ENCODE data around the gene ARL15. TPM values are rescaled to one million over a fixed set of nuclear protein-coding genes. Genes with fewer than 3 reads are reported as not detected.
A peak's percentile ranks its signal among the peaks of the same experiment; 100 is the strongest.

The ARL15 gene
- total and polyA plus RNA-seq, 2 of the 8 experiments (the other 6 are each of a cell fraction or from before 2014, with no cell fraction given) = 9.9 to 21.2 TPM

- Histone ChIP-seq H3K4me1 (replicated peaks in 1 of 4; ENCODE audit: control insufficient read depth in 3 of 4, insufficient read depth in 4 of 4, low read length in 3 of 4) (peaks cover 0 to 3% (median 0%) of the 10 kb centered on the region in 4 experiments; a peak in 2 of 7 replicates), H3K56ac (replicated peaks; ENCODE audit: insufficient read length, low read depth, low read length) (no peak overlapping the region), H2AK5ac (ENCODE audit: low read depth, low read length) (no peak overlapping the region), H3K14ac (ENCODE audit: insufficient read length) (no peak overlapping the region), H3K27ac (ENCODE audit: low read depth, low read length) (no peak overlapping the region), H4K20me1 (replicated peaks in 1 of 2; ENCODE audit: control insufficient read depth in 1 of 2, insufficient read depth in 2 of 2, low read length in 2 of 2) (no peaks in the 10 kb centered on the region), H2BK15ac (ENCODE audit: low read length) (no peak overlapping the region), H3K18ac (ENCODE audit: extremely low read depth, low read length) (no peak overlapping the region), H3K79me2 (ENCODE audit: control insufficient read depth in 1 of 2, insufficient read depth in 2 of 2, low read length in 2 of 2) (peaks cover 0 to 13% of the 10 kb centered on the region in 2 experiments; a peak in 2 of 4 replicates), H3K4me2 (ENCODE audit: insufficient read depth in 1 of 2, low read depth in 2 of 2, low read length in 2 of 2) (no peak overlapping the region), H3K27me3 (replicated peaks in 1 of 4; ENCODE audit: control insufficient read depth in 3 of 4, extremely low read depth in 1 of 4, insufficient read depth in 3 of 4, low read length in 3 of 4) (no peaks in the 10 kb centered on the region), H4K5ac (ENCODE audit: insufficient read length, low read depth, low read length) (no peak overlapping the region), H3K9me3 (ENCODE audit: insufficient read depth in 2 of 2, low read depth in 1 of 2, low read length in 1 of 2) (no peaks in the 10 kb centered on the region), H2BK120ac (replicated peaks; ENCODE audit: low read depth, low read length) (no peak overlapping the region), H3K9ac (replicated peaks in 1 of 4; ENCODE audit: extremely low read depth in 1 of 4, low read depth in 3 of 4, low read length in 3 of 4) (no peak overlapping the region), H3K4me3 (ENCODE audit: extremely low read depth in 1 of 4, insufficient read depth in 2 of 4, low read depth in 3 of 4, low read length in 4 of 4) (no peak overlapping the region), H3K23ac (ENCODE audit: insufficient read length) (no peak overlapping the region), H3K79me1 (ENCODE audit: low read depth, low read length) (no peaks in the 10 kb centered on the region), H2BK5ac (ENCODE audit: low read depth, low read length) (no peak overlapping the region), H2AFZ (ENCODE audit: low read length) (no peak overlapping the region), H4K91ac (replicated peaks; ENCODE audit: insufficient read length, low read length) (no peak overlapping the region), H4K8ac (ENCODE audit: extremely low read depth, insufficient read depth, low read length) (no peak overlapping the region), H2BK20ac (ENCODE audit: low read length) (no peak overlapping the region), H3K36me3 (ENCODE audit: control insufficient read depth in 2 of 4, insufficient read depth in 4 of 4, low read length in 3 of 4) (no peaks in the 10 kb centered on the region), H2BK12ac (ENCODE audit: low read depth, low read length) (no peak overlapping the region), H3K23me2 (ENCODE audit: low read depth, low read length) (no peaks in the 10 kb centered on the region), H3K4ac (replicated peaks; ENCODE audit: insufficient read length, low read depth, low read length) (no peak overlapping the region)
- no peak for DNase-seq (ENCODE audit: low read depth in 1 of 2, low spot score in 2 of 2)
- FAIRE-seq = peak; percentile 66
- CTCF ChIA-PET (ENCODE audit: partially characterized antibody) = interaction anchor here (0.9 to 1.1 kb wide), 3 partner anchors 10 to 146 kb away, joined by 3 read pairs; no protein-coding TSS in a partner anchor
- WGBS, 2 experiments (ENCODE audit: extremely low coverage in 1 of 2, insufficient coverage in 1 of 2, insufficient read length in 1 of 2, insufficient replicate concordance in 2 of 2, low coverage in 1 of 2, low lambda C conversion rate in 2 of 2, missing lambda C conversion rate in 1 of 2) = 100% methylated on average over 1 of the region's 1 CpG; no CpG with 5 or more reads in 1 of the 2 experiments
- POLR2A ChIA-PET (ENCODE audit: partially characterized antibody) = interaction anchor here (1.3 kb wide), 1 partner anchor 103 kb away, joined by 3 read pairs; the partner anchor contains the start of gene ARL15
- no peak for TF ChIP-seq BCL11A (IDR thresholded peaks at IDR 0.05; ENCODE audit: low read depth in 2 of 2, low read length in 2 of 2)
- no peak for TF ChIP-seq POLR2A (IDR thresholded peaks at IDR 0.05; ENCODE audit: control extremely low read depth in 1 of 2, low read depth in 2 of 2, low read length in 2 of 2)
- no peak for TF ChIP-seq FOSL1 (IDR thresholded peaks at IDR 0.05; ENCODE audit: insufficient read depth, low read depth, low read length)
- peak; percentile 85 for TF ChIP-seq TEAD4 (IDR thresholded peaks at IDR 0.05; ENCODE audit: low read depth, low read length)
- no peak for TF ChIP-seq SP1 (IDR thresholded peaks at IDR 0.05; ENCODE audit: low read depth, low read length)
These were observed 102.8 kb downstream of the ARL15 start for GRCh38 chr5:54207566-54207965.

All from H1 (cell line).